Measurements from ENCODE around the gene PCMT1. TPM values are rescaled to one million over a fixed set of nuclear protein-coding genes. Genes with fewer than 3 reads are reported as not detected.
A peak's percentile ranks its signal among the peaks of the same experiment; 100 is the strongest.

The PCMT1 gene
- total RNA-seq (2014; rRNA removed; shearing (Covaris generic)) (125 and 140 TPM in 2 replicates), total RNA-seq (2022) (116 and 117 TPM in 2 replicates), Bru-seq, nascent RNA (percentile 80 among the genes with signal in this experiment), BruChase-seq, experiment 1, labeled RNA remaining after a 6-hour chase (percentile 85 among the genes with signal in this experiment), BruChase-seq, experiment 2, labeled RNA remaining after a 2-hour chase (percentile 80 among the genes with signal in this experiment)
- long read RNA-seq, transcript PCMT1-205 (8 exons, 1,984 nt): major isoform, 130 of 308 reads
- long read RNA-seq, transcript PCMT1-203 (8 exons, 1,938 nt): minor isoform, 90 of 308 reads
- long read RNA-seq, transcript PCMT1-201 (7 exons, 1,293 nt): minor isoform, 70 of 308 reads
- long read RNA-seq, partial matches to known transcripts: 4 of 308 reads
- long read RNA-seq, other reads (novel, unspliced or antisense): 14 of 308 reads

DNA sequence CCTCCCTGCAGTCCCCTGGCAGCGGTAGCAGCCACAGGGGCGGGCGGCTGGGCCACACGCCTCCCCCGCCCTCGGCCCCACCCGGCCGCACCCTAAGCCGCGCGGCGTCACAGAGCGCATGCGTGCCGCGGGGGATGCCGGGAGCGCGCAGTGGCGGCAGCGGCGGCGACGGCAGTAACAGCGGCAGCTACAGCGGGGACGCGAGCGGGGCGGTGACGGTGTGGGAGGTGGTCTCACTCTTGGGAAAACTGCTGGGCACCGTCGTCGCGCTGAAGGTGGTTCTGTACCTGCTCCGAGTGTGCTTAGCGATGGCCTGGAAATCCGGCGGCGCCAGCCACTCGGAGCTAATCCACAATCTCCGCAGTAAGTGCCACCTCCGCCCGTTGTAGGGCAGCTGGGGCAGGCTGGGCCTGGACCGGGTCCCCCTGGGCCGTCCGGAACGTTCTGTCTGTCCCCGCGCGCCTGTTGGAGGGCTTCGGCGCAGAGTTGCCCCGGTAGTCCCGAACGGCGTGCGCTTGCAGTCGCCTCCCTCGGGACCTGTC lies at the start of gene PCMT1:
PCMT1 (plus strand) TSS at position 148 of the 542 bp plus-strand sequence; CDS start at position 309, 161 bp downstream.
- peak; percentile 94 for DNase-seq (ENCODE audit: low spot score)
- no TSS peak for BruUV-seq (replicated peaks)
- H3K9me3 ChIP-seq (ENCODE audit: low read length): no peaks in the 10 kb centered on the region
- peaks cover 47% of the 10 kb centered on the region for H3K4me1 ChIP-seq (ENCODE audit: insufficient read depth, low read length, poor library complexity, severe bottlenecking)
- intact Hi-C loops (cut with micrococcal nuclease; ENCODE audit: unreplicated experiment): loop anchor here (5.0 kb wide), 2 partner anchors 102 to 182 kb away; partner anchors contain the start of genes GINM1 and KATNA1
- CTCF ChIA-PET (ENCODE audit: unreplicated experiment): interaction anchor here (0.6 to 1.1 kb wide), 3 partner anchors 204 to 912 kb away, joined by 3 to 4 read pairs (median 3); no protein-coding TSS in a partner anchor
- POLR2A ChIA-PET: interaction anchor here (0.6 to 2.1 kb wide), 7 partner anchors 14 to 265 kb away, joined by 3 to 15 read pairs (median 4); partner anchors contain the start of gene ZC3H12D
- no peak for TF ChIP-seq EZH2phosphoT487 (IDR thresholded peaks at IDR 0.05; ENCODE audit: borderline replicate concordance, low read depth, low read length)
- peak within 1 kb of the TSS; percentile 59; the same call in 1 of the 2 replicates for H2AFZ ChIP-seq (ENCODE audit: low read length)
- peaks cover 9% of the 10 kb centered on the region for H4K20me1 ChIP-seq (ENCODE audit: insufficient read depth, low read length)
- peaks cover 30% of the 10 kb centered on the region for H3K36me3 ChIP-seq (ENCODE audit: insufficient read depth, low read length)
- H3K27ac ChIP-seq (ENCODE audit: low read depth, low read length, poor library complexity, severe bottlenecking): peak within 1 kb of the TSS; percentile 85
- no peaks in the 10 kb centered on the region for H3K9me2 ChIP-seq (ENCODE audit: insufficient read depth, low read length)
- peaks cover 67% of the 10 kb centered on the region for H3K79me2 ChIP-seq (ENCODE audit: insufficient read depth, low read depth, low read length)
- peak within 1 kb of the TSS; percentile 89 for H3K4me2 ChIP-seq (ENCODE audit: low read length)
- H3K4me3 ChIP-seq (ENCODE audit: low read depth, low read length, poor library complexity, severe bottlenecking): peak within 1 kb of the TSS; percentile 96

DNA sequence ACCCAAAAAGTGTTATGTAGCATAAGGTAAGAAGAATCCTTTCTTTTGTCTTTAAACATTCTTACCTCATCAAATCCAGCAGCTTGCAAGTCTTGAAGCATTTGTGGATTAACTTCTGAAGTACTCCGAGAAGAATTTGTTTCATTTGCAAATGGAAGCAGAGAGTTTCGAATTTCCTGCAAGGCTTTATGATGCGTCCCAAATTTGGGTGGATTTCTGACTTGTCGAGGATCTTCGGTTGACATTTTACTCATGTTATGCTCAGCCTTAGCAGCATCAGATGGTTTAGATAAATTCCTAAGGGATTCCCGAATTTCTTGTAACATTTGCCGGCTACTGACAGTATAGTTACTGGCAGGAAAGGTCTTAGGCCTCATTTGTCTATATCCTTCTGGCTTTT lies 47.8 kb upstream of the PCMT1 start:
- Histone ChIP-seq H3K4me2 (ENCODE audit: low read length) (no peak overlapping the region), H4K20me1 (ENCODE audit: insufficient read depth, low read length) (peaks cover 15% of the 10 kb centered on the region; the same call in 1 of the 2 replicates), H3K79me2 (ENCODE audit: insufficient read depth, low read depth, low read length) (peaks cover 96% of the 10 kb centered on the region), H3K27ac (ENCODE audit: low read depth, low read length, poor library complexity, severe bottlenecking) (no peak overlapping the region), H3K4me3 (ENCODE audit: low read depth, low read length, poor library complexity, severe bottlenecking) (no peak overlapping the region), H3K36me3 (ENCODE audit: insufficient read depth, low read length) (peaks cover 56% of the 10 kb centered on the region), H3K9me3 (ENCODE audit: low read length) (no peaks in the 10 kb centered on the region), H3K9me2 (ENCODE audit: insufficient read depth, low read length) (no peaks in the 10 kb centered on the region), H2AFZ (ENCODE audit: low read length) (no peak overlapping the region), H3K4me1 (ENCODE audit: insufficient read depth, low read length, poor library complexity, severe bottlenecking) (no peaks in the 10 kb centered on the region)
- no peak for DNase-seq (ENCODE audit: low spot score)
- BruUV-seq (replicated peaks): no TSS peak
- POLR2A ChIA-PET: interaction anchor here (0.6 to 1.6 kb wide), 5 partner anchors 13 to 315 kb away, joined by 3 to 6 read pairs (median 4); partner anchors contain the start of genes LATS1 and PCMT1
- intact Hi-C loops (cut with micrococcal nuclease; ENCODE audit: unreplicated experiment): no loop called here
- CTCF ChIA-PET (ENCODE audit: unreplicated experiment): no interaction called here
- TF ChIP-seq, protein P1, sequence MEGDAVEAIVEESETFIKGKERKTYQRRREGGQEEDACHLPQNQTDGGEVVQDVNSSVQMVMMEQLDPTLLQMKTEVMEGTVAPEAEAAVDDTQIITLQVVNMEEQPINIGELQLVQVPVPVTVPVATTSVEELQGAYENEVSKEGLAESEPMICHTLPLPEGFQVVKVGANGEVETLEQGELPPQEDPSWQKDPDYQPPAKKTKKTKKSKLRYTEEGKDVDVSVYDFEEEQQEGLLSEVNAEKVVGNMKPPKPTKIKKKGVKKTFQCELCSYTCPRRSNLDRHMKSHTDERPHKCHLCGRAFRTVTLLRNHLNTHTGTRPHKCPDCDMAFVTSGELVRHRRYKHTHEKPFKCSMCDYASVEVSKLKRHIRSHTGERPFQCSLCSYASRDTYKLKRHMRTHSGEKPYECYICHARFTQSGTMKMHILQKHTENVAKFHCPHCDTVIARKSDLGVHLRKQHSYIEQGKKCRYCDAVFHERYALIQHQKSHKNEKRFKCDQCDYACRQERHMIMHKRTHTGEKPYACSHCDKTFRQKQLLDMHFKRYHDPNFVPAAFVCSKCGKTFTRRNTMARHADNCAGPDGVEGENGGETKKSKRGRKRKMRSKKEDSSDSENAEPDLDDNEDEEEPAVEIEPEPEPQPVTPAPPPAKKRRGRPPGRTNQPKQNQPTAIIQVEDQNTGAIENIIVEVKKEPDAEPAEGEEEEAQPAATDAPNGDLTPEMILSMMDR (conservative IDR thresholded peaks at IDR 0.05; ENCODE audit: low read length): no peak
- no peak for TF ChIP-seq EZH2phosphoT487 (IDR thresholded peaks at IDR 0.05; ENCODE audit: borderline replicate concordance, low read depth, low read length)

DNA sequence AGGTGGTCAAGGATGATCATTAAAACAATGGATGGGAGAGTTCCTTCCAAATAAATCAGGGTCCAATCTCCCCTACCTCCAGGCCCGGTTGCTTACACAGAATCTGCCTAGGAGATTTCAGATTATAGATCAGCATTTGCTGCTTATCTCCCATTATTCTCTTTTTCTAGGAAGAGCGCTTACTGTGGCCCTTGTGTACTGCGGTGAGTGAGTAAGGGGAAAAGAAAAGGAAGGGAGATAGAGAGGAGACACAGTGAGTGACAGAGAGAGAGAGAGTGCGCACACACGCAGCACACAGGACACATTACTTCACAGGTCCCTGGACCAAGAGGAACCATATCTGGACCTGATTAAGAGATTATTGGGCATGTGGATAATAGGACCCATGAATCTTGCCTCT lies 37.8 kb upstream of the PCMT1 start:
- no peak overlapping the region for H3K4me3 ChIP-seq (ENCODE audit: low read depth, low read length, poor library complexity, severe bottlenecking)
- BruUV-seq (replicated peaks): no TSS peak
- H3K4me1 ChIP-seq (ENCODE audit: insufficient read depth, low read length, poor library complexity, severe bottlenecking): peaks cover 42% of the 10 kb centered on the region
- no peaks in the 10 kb centered on the region for H3K9me3 ChIP-seq (ENCODE audit: low read length)
- no peak for DNase-seq (ENCODE audit: low spot score)
- H3K9me2 ChIP-seq (ENCODE audit: insufficient read depth, low read length): no peaks in the 10 kb centered on the region
- peaks cover 98% of the 10 kb centered on the region for H3K79me2 ChIP-seq (ENCODE audit: insufficient read depth, low read depth, low read length)
- peaks cover 20% of the 10 kb centered on the region; the same call in 1 of the 2 replicates for H4K20me1 ChIP-seq (ENCODE audit: insufficient read depth, low read length)
- POLR2A ChIA-PET: no interaction called here
- TF ChIP-seq, protein P1 (conservative IDR thresholded peaks at IDR 0.05; ENCODE audit: low read length): no peak
- no peak for TF ChIP-seq EZH2phosphoT487 (IDR thresholded peaks at IDR 0.05; ENCODE audit: borderline replicate concordance, low read depth, low read length)
- CTCF ChIA-PET (ENCODE audit: unreplicated experiment): interaction anchor here (0.6 kb wide), 1 partner anchor 69 kb away, joined by 3 read pairs; no protein-coding TSS in a partner anchor
- H3K36me3 ChIP-seq (ENCODE audit: insufficient read depth, low read length): peaks cover 41% of the 10 kb centered on the region
- no peak overlapping the region for H3K4me2 ChIP-seq (ENCODE audit: low read length)
- intact Hi-C loops (cut with micrococcal nuclease; ENCODE audit: unreplicated experiment): no loop called here
- no peak overlapping the region for H3K27ac ChIP-seq (ENCODE audit: low read depth, low read length, poor library complexity, severe bottlenecking)
- no peak overlapping the region for H2AFZ ChIP-seq (ENCODE audit: low read length)

Data from OCI-LY7 (cell line).